GM15510 (cell line): Measurements from ENCODE around the gene TSPAN18.

Experiments
- POLR2A ChIP-seq: IDR thresholded peaks from 3 replicates; pipeline ENCODE4 v1.6.1; 2011; ENCODE audit warnings: borderline replicate concordance; ENCODE audit not compliant: insufficient read length; ENCODE audit errors: extremely low read depth

Gene TSPAN18

DNA sequence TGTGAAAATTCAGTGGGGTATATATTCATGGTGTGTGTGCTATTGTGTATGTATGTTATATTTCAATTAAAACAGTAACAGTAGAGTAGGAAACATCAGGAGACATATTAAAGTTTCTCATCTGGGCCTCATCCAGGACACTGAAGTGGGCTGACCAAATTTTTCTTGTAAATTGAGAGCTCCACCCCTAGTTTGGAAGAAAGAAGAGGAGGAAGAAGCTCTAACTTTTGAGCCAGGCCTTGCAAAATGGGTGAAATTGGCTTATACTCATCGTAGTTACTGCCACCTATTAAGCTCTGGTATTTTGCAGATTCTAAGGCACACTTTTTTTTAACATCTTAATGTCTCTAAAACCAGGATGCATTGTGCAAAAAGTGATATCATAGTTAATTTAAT is 33.7 kb downstream of the TSPAN18 start:
- TF ChIP-seq POLR2A, result no peak

DNA sequence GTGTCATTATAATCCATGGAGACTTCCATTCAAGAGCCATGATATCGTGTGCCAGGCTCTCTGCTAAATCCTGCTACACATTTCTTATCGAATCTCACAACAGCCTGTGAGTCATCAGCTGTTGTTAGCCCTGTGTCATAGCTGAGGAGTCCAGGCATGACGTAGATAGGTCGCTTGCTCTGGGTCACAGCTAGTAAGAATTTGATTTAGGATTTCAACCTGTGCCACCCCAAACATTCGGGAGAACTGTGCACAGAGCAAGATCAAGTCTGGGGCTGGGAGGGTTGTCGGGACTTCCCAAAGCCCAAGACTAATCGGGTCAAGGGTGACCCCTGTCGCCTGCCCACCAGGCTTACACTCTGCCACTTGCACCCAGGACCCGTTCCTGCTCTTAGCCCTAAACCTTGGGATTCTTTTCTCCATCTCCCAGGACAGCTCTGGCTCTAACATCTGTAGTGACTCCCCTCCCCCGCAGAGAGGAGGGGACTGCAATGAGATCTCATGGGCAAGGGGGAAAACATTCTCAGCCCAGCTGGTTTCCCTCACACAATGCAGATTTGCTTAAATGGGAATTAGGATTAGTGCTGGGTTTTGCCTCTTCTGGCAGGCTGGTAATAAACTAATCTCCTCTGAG is 34.3 kb downstream of the TSPAN18 start:
- TF ChIP-seq POLR2A, result no peak

DNA sequence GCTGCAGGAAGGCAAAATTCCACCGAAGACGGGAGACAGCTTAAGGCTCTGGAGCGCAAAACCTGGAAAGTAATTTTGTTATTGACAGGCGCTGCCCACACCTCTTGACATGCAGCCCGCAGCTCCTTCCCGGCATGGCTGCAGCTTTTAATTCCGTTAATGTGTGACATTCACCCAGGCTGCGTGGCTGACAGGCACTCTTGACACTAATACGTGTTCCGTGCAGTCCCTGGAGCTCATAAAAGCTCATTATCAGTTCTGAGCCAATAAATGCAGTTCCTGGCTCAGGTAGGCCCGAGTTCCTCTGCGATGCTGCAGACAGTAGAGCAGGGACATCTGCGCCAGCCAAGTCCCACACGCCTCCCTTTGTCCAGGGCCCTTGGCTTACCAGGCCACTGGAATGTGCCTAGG is 34.8 kb downstream of the TSPAN18 start:
- no peak for TF ChIP-seq POLR2A

DNA sequence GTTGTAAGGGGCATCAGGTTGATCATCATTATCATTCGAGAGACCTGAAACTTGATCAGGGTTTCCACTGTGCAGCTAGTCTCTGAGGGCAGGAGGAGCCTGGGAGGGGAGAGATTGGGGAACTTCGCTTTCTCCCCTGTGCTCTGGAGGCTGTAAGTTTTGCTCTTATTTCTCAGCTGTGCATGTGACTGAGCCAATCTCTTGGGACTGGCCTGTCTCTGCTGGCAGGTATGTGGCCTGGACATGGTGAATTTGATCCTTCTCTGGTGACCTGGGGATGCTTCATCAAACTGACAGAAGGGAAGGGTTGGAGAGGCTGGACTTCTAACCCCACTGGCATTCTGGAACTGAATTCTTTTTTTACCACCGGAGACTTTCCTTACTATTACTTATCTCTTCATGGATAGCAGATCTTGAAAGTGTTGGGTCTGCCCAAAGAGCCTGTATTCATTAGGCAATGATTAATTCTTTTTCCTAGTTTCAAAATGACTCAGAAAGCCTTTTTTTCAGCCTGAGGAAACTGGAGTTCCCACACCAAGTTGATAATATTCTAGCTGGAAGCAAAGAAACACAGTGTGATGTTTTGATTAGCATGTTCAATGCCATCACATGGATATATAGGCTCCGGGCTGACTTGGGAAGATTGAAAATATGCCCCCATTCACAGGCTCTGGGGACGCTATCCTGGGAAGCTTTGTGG is 36.5 kb downstream of the TSPAN18 start:
- no peak for TF ChIP-seq POLR2A

- TF ChIP-seq POLR2A, result no peak
Observed at GRCh38 chr11:44764583-44764982, 37.8 kb downstream of the TSPAN18 start.

DNA sequence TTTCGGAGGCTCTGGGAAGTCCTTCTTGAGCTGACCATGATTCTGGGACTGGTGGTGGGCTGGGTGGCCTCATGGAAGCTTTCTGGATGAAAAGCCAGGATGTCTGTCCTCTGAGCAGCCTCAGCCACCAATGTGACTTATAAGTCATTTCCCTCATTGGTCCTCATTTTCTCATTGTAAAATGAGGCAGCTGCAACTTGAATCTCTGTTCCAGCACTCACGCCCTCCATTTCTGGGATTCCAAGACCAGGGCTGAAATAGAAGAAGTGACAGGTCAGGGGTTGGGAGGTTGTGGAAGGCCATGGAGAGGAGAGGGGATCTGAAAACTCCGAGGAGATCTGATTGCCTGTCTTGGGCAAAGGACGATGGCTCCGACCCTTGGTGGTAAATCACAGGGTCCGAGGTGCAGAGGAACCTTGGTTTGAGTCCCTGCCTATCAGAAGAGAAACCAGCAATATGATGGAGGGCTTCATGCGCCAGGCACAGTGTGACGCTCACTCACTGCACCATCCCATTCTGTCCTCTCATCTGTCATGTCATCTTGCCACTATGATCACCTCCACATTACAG is 38.3 kb downstream of the TSPAN18 start:
- TF ChIP-seq POLR2A, result no peak

DNA sequence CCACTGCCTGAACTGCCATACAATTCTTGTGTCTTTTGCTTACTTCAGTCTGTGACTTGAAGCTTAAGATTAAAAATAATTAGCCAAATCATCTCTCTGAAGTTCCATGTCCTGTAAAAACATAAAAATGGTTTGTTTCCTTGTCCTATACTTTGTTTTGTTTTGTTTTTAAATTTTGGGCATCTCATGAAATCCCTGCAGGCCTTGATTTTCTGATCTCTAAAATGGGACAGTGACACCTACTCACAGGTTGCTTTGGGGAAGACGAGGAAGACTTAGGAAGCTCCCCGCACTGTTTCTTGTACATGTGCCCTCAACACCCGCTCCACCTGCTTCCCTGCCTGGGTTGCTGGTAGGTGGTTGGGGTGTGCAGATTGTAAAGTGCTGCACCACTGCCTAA is 38.9 kb downstream of the TSPAN18 start:
- TF ChIP-seq POLR2A, result no peak

DNA sequence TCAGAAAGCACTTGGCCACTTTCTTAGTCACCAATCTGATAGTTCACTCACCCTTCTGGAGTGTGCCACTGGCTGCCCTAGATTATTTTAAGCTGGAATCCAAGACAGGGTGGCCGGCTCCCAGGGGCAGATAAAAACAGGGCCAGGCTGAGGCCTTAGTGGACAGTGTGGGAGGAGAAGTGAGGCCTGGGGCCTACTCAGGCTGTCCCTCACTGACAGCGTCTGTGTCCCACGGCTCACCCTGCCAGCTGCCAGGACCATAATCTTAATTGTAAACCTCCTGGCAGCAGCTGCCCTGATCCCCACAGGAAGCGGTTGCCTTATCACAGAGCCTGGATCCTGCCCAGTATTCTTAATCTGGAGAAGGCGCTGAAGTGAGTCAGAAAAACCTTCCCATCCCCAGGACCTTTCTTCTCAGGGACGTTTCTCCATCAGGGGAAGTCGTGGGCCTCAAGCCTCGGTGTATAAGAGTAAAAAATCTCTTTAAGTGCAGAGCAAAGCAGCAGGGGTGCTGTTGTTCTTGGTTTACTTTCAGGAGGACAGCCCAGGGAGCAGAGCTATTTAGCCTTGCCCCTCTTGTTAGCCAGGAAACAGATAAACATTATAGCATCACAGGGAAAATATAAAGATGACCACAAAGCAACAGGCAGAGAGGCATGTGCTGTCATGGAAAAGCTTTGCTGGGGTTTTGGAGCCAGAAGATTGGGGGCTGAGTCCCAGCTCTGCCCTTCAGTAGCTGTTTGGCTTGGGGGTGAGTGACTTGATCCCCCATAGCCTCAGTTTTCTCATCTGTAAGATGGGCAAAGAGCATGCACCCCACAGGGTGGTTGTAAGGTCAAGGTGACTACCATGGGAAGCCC is 39.6 kb downstream of the TSPAN18 start:
- no peak for TF ChIP-seq POLR2A

DNA sequence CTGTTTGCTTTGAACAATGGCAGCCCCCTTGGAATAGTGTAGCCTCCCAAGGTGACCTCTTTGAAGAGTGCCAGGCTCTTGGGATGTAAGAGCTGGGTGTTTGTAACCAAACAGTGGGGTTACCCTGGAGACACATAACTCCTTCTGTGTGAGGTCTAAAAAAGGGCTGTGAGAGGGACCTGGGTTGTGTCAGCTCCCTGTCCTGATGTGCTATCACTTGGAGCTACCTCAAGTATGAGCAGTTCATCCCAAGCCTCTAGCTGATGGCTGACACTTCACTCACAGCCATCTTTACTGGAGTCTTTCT is 40.2 kb downstream of the TSPAN18 start:
- TF ChIP-seq POLR2A, result no peak

DNA sequence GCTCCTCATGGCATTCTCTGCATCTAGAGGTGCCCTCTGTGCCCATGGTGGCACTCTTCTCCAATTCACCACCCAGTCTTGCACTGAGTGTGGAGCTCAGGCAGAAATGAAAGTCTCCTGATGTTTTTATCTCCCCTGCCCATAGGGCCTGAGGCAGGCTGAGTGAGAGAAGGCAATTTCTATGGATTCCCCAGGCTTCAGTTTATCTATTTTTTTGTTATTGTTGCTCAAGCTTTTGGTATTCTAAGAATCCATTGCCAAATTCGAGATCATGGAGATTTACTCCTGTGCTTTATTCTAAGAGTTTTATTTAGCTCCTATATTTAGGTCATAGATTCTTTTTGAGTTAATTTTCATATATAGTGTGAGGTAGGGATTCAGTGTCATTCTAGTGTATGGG is 40.7 kb downstream of the TSPAN18 start:
- TF ChIP-seq POLR2A, result no peak

- no peak for TF ChIP-seq POLR2A
Observed at GRCh38 chr11:44770401-44770800, 43.6 kb downstream of the TSPAN18 start.

DNA sequence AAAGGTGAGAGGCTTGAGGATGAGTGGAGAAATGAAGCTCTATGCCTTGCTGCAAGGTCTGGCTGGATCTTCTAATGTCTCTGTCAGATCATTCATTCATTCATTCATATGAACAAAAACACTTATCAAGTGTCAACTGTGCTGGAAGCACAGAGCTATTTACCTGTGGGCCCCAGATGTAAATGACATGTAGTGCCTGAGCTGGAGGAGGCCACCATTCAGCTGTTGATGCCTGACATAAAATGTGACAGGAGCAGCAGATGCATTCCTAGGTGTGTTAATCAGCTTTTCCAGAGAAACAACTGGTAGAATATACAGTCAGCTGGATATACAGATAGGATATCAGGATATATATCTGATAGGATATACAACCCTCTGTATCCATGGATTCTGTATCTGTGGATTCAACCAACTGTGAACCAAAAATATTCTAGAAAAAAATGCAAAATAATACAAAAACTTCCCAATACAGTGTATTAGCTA is 44.5 kb downstream of the TSPAN18 start:
- no peak for TF ChIP-seq POLR2A

- no peak for TF ChIP-seq POLR2A
Observed at GRCh38 chr11:44771841-44772240, 45.1 kb downstream of the TSPAN18 start.

DNA sequence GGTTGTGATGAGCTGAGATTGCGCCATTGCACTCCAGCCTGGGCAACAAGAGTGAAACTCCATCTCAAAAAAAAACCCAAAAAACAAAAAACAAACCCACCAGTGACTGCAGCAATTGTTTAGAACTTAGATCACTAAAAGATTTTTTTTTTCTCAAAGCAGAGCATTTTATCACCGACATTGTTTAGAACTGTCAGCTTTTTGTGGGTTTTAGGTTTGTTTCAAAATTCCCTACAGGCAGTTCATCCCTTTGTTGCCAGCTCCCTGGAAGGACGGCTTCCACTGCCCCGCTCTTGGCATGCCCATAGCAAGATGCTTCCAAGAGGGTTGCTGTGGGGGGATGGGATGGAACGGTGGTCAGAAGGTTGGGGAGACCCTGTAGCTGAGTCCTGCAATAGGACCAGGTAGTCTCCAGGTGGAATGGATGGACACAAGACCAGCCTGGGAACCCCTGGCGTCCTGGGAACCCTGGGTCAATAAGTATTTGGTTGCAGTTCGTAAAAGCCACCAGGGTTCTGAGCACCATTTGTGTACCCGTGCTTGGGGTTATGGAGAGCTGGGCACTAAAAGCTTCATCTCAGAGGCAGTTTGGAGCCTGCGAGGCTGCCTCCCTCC is 46.7 kb downstream of the TSPAN18 start:
- TF ChIP-seq POLR2A, result no peak

GRCh38 chr11:44774108-44774507 is 47.3 kb downstream of the TSPAN18 start:
- no peak for TF ChIP-seq POLR2A
